DND-41 (cell line): ENCODE data around the gene UFC1.
A peak's percentile ranks its signal among the peaks of the same experiment; 100 is the strongest.

ENCODE experiments used
- ATAC-seq: fragments of 200-7000 bp; cut with Tn5 transposase; 3 replicates; pipeline ENCODE4 v1.9.1; 2021; ENCODE audit warnings: low read depth; ENCODE audit not compliant: insufficient read depth
- DNase-seq: peaks from one replicate; pipeline ENCODE4 v3.0.0-alpha.2; 2020
- H2AFZ ChIP-seq: 2 replicates; pipeline ENCODE4 v1.6.0; 2012; ENCODE audit warnings: low read depth, low read length
- H3K27ac ChIP-seq: 2 replicates; pipeline ENCODE4 v1.5.1; 2012; ENCODE audit warnings: low read length, inconsistent platforms
- H3K27me3 ChIP-seq: fragments of 200-600 bp; sonication (generic); 2 replicates; pipeline ENCODE4 v1.6.0; 2012; ENCODE audit warnings: low read length, mild to moderate bottlenecking, inconsistent platforms; ENCODE audit not compliant: insufficient read depth, poor library complexity
- H3K36me3 ChIP-seq: 2 replicates; pipeline ENCODE4 v1.5.1; 2012; ENCODE audit warnings: low read length, inconsistent platforms; ENCODE audit not compliant: insufficient read depth
- H3K4me1 ChIP-seq: 2 replicates; pipeline ENCODE4 v1.5.1; 2012; ENCODE audit warnings: mild to moderate bottlenecking, low read length; ENCODE audit not compliant: insufficient read depth
- H3K4me2 ChIP-seq: 2 replicates; pipeline ENCODE4 v1.6.0; 2012; ENCODE audit warnings: mild to moderate bottlenecking, moderate library complexity, low read length, inconsistent platforms; ENCODE audit not compliant: insufficient read depth
- H3K4me3 ChIP-seq, 2 experiments: fragments of 200-600 bp in 1 of 2; shearing (Covaris generic) in 1 of 2; 2 replicates each; pipeline ENCODE4 v1.5.1; 2012 to 2016; ENCODE audit warnings: inconsistent platforms in 2 of 2, low read length in 2 of 2, mild to moderate bottlenecking in 2 of 2, low read depth in 1 of 2, moderate library complexity in 1 of 2
- H3K79me2 ChIP-seq: 2 replicates; pipeline ENCODE4 v1.6.0; 2012; ENCODE audit warnings: low read length, inconsistent platforms; ENCODE audit not compliant: insufficient read depth
- H3K9ac ChIP-seq: 2 replicates; pipeline ENCODE4 v1.6.0; 2012; ENCODE audit warnings: low read depth, mild to moderate bottlenecking, inconsistent platforms, low read length, moderate library complexity
- H3K9me3 ChIP-seq: 2 replicates; pipeline ENCODE4 v1.5.1; 2012; ENCODE audit warnings: low read length, moderate library complexity, mild to moderate bottlenecking, inconsistent platforms; ENCODE audit not compliant: insufficient read depth, severe bottlenecking
- H4K20me1 ChIP-seq: 2 replicates; pipeline ENCODE4 v1.6.0; 2012; ENCODE audit warnings: low read length; ENCODE audit not compliant: insufficient read depth
- CTCF ChIP-seq: IDR thresholded peaks from 2 replicates; pipeline ENCODE4 v1.5.1; 2012; ENCODE audit warnings: borderline replicate concordance, low read length, moderate library complexity, mild to moderate bottlenecking; ENCODE audit not compliant: poor library complexity, severe bottlenecking; ENCODE audit errors: extremely low read depth
- EZH2 ChIP-seq: IDR thresholded peaks from 3 replicates; pipeline ENCODE4 v1.6.1; 2012; ENCODE audit warnings: borderline replicate concordance, low read depth, mild to moderate bottlenecking, moderate library complexity, low read length, inconsistent platforms; ENCODE audit not compliant: severe bottlenecking

UFC1 gene

GRCh38 chr1:161138431-161138830 lies 15.3 kb upstream of the UFC1 start:
- Histone ChIP-seq H3K36me3 (peaks cover 5% of the 10 kb centered on the region), H3K4me3 (no peak overlapping the region), H3K9me3 (no peaks in the 10 kb centered on the region), H4K20me1 (no peaks in the 10 kb centered on the region), H3K79me2 (peaks cover 18% of the 10 kb centered on the region), H3K9ac (no peak overlapping the region), H3K27ac (no peak overlapping the region), H3K27me3 (no peaks in the 10 kb centered on the region), H3K4me2 (no peak overlapping the region), H3K4me1 (peaks cover 8% of the 10 kb centered on the region), H2AFZ (no peak overlapping the region)
- TF ChIP-seq CTCF, result no peak
- no peak for TF ChIP-seq EZH2
- no peak for DNase-seq
- ATAC-seq, result no peak

GRCh38 chr1:161139766-161140165 lies 14.0 kb upstream of the UFC1 start:
- peak; percentile 49 for DNase-seq

GRCh38 chr1:161140755-161141400 lies 12.9 kb upstream of the UFC1 start:
- Histone ChIP-seq H3K36me3 (peaks cover 5% of the 10 kb centered on the region), H2AFZ (no peak overlapping the region), H3K4me3 (no peak overlapping the region), H3K27me3 (no peaks in the 10 kb centered on the region), H3K4me1 (no peaks in the 10 kb centered on the region), H3K27ac (no peak overlapping the region), H3K4me2 (no peak overlapping the region), H3K9me3 (no peaks in the 10 kb centered on the region), H3K79me2 (0 out of 2 replicates have a peak, but pooled peaks cover under 1% of the 10 kb centered on the region), H4K20me1 (no peaks in the 10 kb centered on the region), H3K9ac (no peak overlapping the region)
- no peak for TF ChIP-seq CTCF
- no peak for TF ChIP-seq EZH2
- ATAC-seq (no peak), DNase-seq (no peak)

More at GRCh38 chr1:161139766-161140165, 14.0 kb upstream of the UFC1 start:
- no peaks in the 10 kb centered on the region; the same call in 1 of the 2 replicates for H3K4me1 ChIP-seq
- H3K9me3 ChIP-seq, result no peaks in the 10 kb centered on the region
- no peak overlapping the region for H3K27ac ChIP-seq
- H2AFZ ChIP-seq, result no peak overlapping the region
- no peak overlapping the region for H3K4me3 ChIP-seq
- 0 out of 2 replicates have a peak, but pooled peaks cover 6% of the 10 kb centered on the region for H3K79me2 ChIP-seq
- TF ChIP-seq EZH2 (no peak), CTCF (peak; percentile 58)
- no peaks in the 10 kb centered on the region for H4K20me1 ChIP-seq
- no peaks in the 10 kb centered on the region for H3K27me3 ChIP-seq
- H3K36me3 ChIP-seq, result peaks cover 5% of the 10 kb centered on the region
- no peak overlapping the region for H3K4me2 ChIP-seq
- ATAC-seq, result peak; percentile 61; the same call in 2 of the 3 replicates
- H3K9ac ChIP-seq, result no peak overlapping the region
